ENCODE results near the gene DHRS12.

DNA sequence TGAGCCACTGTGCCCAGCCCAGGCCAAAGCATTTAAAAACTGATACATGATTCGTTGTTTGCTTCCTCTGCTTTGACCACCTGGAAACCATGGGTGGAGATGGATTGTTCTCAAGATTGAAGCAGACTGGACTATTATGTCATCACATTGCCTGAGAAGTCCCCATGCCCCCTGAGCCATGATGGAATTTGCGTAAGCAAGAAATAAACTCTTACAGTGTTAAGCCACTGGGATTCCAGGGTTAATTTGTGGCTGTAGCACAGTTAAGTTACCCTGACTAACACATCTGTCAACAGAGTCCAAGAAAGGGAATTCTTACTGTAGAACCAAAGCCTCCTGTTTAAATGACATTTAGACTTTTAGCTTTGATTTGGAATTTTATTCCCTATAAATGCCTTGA, 19.4 kb upstream of the DHRS12 start:
- no peak for TF ChIP-seq EP300 (IDR thresholded peaks at IDR 0.05)
- TF ChIP-seq POLR2AphosphoS5 (IDR thresholded peaks at IDR 0.05), result no peak
- TF ChIP-seq POLR2A (IDR thresholded peaks at IDR 0.05), result no peak
